Fibroblast of skin of abdomen (primary cell): ENCODE data around the gene MMP14.

Experiments used
- DNase-seq: peaks from one replicate; pipeline ENCODE4 v3.0.0-alpha.2; 2013

Gene MMP14

DNA sequence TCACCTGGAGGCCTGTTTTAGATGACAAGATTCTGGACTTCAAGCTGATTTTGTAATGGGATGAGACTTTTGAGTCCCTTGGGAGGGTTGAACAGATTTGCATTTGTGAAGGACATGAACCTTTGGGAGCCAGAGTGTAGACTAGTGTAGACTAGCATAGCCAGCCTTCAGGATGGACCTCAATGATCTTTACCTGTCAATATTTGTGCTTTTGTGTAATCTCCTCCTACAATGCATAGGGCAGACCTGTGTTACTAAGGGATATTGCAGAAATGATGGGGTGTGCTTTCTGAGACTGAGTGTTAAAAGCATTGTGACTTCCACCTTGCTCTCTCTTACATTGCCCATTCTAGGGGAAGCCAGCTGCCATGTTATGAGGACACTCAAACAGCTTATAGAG, 25.3 kb downstream of the MMP14 start:
- no peak for DNase-seq

DNA sequence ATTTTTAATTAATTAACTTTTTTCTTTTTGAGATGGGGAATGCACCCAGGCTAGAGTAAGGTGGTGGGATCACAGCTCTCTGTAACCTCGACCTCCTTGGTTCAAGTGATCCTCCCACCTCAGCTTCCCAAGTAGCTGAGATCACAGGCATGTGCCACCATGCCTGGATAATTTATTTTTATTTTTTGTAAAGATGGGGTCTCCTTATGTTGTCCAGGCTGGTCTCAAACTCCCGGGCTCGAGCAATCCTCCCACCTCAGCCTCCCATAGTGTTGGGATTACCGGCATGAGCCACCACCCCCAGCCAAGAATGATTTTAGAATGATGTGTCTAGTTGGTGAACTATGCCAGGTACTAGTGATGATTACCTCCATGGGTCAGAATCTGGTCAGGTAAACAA, 28.6 kb downstream of the MMP14 start:
- DNase-seq: no peak

DNA sequence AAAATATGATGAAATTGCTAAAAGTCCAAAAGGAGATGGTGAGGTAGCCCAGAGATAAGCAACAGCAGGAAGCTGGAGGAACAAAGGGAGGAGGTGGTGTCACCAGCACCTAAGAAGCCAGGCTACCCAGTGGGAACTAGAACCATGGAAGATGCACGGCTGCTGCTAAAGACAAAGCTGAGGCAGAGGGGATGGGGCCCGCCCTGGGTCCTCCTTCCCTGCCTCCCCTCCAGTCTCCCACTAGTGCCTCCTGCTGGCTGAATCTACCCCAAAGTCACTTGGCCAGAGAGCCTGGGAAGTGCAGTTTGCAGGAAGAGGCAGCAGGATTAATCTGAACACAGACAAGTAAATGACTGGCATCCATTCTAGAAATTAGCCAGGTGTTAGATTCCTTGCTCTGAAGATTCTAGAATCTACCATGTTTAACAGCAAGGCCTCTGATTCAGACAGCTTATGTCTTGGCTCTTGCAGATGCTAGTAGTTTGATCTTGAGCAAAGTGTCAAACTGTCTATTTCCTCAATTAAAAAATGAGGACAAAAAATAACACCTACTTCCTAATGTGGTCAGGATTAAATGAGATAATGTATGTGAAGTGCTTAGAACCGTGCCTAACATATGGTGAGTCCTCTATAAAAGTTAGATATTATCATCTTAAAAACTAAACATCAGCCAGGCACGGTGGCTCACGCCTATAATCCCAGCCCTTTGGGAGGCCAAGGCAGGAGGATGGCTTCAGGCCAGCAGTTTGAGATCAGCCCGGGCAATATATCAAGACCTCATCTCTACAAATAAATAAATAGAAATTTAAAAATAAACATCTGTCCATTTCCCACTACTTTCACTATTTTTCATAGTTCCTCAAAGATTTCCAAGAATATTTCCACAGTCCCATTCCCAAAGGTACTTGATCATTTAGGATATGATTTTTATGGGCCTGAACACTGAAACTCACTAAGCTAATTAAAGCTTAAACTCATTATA, 29.3 kb downstream of the MMP14 start:
- no peak for DNase-seq

DNA sequence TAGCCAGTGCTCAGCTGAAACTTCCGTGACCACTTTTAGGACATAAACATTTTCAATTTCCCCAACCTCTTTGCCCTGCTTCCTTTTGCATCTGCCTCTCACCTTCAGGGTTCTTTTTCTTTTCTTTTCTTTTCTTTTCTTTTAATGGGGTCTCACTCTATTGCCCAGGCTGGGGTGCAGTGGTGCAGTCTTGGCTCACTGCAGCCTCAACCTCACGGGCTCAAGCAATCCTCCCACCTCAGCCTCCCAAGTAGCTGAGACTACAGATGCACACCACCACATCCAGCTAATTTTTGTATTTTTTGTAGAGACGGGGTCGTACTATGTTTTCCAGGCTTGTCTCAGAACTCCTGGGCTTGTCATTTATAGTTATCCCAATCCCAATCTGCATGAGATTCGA, 30.5 kb downstream of the MMP14 start:
- DNase-seq: no peak

DNA sequence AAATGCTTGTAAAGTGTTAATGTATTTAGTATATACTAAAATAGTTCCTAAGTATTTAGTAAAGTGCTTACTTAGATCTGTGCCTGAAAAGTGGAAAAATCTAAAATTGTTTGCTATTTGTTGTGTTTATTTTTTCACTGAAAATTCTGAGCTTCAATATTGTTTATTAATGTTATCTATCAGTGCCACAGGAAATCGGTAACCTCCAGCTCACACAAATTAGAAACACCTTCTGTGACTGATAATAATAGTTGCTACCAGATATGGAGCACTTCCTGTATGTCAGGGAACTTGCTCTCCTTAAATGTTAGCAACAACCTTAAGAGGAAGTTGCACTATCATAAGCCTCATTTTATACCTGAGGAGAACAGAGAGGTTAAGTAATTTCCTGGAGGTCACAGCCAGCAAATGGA, 34.4 kb downstream of the MMP14 start:
- DNase-seq: no peak

DNA sequence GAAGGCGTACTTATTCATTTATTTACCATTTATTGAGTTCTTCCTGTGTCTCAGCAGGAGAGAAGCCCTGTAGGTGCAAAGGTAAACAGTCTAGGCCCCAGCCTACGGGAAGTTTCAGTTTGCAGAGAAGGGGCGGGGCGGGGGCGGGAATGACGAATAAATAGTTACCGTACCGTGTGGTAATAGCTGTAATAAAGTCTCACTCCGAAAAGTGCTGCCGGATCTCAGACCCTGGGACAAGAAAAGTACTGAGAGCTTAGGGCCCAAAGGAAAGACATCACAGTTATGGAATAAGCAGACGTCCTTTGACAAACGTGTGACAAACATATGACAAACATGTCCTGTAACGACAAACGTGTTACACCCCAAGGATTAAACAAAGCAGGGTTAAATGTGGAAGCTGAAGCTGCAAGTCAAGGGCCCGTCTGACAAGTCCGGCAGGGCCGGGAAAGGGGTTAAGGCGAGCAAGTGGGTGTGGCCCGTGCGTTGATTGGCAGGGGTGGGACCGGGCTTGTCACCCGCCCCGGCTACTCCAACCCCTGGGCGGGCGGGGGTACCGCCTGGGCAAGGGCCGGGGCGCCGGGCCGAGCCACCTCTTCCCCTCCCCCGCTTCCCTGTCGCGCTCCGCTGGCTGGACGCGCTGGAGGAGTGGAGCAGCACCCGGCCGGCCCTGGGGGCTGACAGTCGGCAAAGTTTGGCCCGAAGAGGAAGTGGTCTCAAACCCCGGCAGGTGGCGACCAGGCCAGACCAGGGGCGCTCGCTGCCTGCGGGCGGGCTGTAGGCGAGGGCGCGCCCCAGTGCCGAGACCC, 35.0 kb downstream of the MMP14 start, which contains the start of gene LRP10:
LRP10 (plus strand) TSS at position 517 of the 809 bp plus-strand sequence. CDS start 564 bp downstream, outside the sequence.
- peak; percentile 73 for DNase-seq

DNA sequence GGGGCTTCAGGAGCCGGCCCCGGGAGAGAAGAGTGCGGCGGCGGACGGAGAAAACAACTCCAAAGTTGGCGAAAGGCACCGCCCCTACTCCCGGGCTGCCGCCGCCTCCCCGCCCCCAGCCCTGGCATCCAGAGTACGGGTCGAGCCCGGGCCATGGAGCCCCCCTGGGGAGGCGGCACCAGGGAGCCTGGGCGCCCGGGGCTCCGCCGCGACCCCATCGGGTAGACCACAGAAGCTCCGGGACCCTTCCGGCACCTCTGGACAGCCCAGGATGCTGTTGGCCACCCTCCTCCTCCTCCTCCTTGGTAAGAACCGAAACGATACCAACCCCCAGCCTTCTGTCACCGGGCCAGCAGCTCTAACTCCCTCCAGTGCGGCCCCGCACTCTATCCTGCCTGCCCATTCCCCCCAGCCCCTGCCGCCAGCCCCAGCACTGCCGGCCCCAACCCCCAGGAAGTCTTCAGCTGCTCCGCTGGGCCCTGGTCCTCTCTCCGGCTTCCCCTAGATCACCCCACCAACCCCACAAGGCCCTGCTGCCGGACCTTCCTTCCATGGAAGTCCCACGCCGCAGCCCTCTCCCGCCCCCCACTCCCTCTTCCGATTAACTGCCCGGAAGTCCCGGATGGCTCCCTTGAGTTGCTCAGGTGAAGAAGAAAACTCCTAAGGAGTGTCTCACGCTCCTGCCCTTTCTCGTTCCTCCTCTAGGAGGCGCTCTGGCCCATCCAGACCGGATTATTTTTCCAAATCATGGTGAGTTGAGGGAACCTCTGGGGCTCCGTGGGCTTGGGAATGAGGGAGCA, 35.8 kb downstream of the MMP14 start:
- peak; percentile 77 for DNase-seq

DNA sequence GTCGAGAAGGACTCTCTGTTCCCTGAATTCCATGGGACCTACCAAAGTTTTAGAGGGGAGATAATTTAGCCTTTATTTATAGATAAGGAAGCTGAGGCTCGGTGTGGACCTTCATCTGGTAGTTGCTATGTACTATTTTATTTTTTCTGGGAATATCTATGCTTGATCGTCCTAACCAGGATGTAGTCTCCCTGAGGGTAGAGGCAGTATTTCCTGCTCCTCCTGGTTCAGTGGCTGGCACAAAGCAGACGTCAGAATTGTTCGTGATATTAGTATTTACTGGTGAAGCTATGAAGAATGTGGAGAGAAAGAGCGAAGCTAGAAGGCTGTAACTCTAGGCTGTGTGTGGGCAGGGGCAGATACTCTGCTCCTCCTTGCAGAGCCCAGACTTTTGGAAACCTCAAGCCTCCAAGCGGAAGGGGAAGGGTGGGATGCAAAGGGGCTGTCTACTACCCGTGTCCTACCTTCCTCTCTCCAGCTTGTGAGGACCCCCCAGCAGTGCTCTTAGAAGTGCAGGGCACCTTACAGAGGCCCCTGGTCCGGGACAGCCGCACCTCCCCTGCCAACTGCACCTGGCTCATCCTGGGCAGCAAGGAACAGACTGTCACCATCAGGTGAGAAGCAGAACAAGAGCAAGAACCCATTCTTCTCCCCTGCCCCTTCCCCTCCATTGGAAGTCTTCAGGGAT, 36.6 kb downstream of the MMP14 start:
- DNase-seq: no peak

DNA sequence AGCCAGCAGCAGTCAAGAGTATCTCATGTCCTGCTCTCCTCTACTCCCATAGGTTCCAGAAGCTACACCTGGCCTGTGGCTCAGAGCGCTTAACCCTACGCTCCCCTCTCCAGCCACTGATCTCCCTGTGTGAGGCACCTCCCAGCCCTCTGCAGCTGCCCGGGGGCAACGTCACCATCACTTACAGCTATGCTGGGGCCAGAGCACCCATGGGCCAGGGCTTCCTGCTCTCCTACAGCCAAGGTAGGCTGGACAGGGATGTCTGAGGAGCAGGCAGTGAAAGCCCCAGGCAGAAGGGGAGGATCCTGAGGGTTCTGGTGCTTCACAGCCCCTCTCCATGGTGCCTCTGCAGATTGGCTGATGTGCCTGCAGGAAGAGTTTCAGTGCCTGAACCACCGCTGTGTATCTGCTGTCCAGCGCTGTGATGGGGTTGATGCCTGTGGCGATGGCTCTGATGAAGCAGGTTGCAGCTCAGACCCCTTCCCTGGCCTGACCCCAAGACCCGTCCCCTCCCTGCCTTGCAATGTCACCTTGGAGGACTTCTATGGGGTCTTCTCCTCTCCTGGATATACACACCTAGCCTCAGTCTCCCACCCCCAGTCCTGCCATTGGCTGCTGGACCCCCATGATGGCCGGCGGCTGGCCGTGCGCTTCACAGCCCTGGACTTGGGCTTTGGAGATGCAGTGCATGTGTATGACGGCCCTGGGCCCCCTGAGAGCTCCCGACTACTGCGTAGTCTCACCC, 38.8 kb downstream of the MMP14 start:
- DNase-seq: no peak

DNA sequence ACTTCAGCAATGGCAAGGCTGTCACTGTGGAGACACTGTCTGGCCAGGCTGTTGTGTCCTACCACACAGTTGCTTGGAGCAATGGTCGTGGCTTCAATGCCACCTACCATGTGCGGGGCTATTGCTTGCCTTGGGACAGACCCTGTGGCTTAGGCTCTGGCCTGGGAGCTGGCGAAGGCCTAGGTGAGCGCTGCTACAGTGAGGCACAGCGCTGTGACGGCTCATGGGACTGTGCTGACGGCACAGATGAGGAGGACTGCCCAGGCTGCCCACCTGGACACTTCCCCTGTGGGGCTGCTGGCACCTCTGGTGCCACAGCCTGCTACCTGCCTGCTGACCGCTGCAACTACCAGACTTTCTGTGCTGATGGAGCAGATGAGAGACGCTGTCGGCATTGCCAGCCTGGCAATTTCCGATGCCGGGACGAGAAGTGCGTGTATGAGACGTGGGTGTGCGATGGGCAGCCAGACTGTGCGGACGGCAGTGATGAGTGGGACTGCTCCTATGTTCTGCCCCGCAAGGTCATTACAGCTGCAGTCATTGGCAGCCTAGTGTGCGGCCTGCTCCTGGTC, 39.4 kb downstream of the MMP14 start:
- no peak for DNase-seq

DNA sequence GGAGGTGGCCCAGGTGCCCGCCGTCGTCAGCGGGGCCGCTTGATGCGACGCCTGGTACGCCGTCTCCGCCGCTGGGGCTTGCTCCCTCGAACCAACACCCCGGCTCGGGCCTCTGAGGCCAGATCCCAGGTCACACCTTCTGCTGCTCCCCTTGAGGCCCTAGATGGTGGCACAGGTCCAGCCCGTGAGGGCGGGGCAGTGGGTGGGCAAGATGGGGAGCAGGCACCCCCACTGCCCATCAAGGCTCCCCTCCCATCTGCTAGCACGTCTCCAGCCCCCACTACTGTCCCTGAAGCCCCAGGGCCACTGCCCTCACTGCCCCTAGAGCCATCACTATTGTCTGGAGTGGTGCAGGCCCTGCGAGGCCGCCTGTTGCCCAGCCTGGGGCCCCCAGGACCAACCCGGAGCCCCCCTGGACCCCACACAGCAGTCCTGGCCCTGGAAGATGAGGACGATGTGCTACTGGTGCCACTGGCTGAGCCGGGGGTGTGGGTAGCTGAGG, 40.7 kb downstream of the MMP14 start:
- no peak for DNase-seq

DNA sequence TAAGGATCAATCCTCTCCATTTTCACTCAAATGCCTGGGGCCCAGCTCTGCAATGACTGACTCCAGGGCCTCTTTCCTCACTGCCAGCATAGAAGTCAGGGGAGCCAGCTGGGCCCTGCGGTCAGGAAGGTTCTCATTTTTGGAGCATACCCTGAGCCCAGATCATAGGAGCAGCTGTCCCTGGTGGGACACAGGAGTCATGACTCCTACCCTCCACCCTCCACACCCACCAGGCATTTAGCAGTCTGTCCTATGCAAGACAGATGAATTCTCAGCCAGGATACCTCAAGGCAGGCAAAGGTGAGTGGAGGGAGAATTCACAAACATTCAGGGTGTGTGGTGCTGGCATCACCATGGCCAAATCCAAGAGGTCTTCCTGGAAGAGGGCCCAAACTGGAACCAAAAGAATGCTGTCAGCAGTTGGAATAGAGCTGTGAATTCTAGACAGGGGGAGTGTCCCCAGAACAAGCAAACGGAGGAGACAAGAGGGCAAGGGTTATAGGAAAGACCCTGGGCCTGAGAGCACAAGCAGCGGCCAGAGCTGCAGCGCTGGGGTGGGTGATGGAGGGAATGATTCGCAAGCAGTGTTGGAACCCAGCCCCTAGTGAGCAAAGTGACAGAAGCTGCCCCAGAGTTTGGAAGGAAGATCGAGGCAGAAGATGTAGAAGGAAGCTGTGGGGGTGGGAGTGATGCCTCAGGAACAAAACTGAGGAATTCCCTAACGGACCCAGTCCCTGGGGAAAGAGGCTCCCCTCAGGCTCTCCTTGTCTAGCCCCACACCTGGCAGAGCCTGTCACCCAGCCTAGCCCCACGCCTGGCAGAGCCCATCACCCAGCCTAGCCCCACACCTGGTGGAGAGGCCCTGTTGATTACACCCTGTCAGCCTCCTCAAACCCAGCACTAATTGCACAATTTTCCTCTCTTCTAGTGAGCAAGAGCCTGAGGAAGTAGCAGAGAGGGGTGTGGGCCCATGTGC, 42.2 kb downstream of the MMP14 start:
- DNase-seq: no peak

DNA sequence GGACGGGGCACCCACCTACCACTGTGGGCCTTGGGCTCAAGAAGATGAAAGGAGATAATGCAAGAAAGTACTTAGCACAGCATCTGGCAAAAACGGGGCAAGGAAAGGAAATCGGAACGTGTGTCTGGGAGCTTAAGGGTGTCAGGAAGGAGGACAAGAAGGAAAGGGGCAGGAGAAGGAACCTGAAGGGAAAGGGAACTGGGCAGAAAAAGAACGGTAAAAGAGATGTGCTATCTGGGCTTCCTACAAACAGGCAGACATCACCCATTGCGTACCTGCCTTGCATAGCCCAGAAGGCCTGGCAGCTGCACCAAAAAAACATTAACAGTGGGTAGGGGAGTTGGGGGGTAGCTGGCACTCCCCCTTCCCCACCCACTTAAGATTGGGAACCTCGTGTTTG, 45.7 kb downstream of the MMP14 start:
- DNase-seq: no peak

DNA sequence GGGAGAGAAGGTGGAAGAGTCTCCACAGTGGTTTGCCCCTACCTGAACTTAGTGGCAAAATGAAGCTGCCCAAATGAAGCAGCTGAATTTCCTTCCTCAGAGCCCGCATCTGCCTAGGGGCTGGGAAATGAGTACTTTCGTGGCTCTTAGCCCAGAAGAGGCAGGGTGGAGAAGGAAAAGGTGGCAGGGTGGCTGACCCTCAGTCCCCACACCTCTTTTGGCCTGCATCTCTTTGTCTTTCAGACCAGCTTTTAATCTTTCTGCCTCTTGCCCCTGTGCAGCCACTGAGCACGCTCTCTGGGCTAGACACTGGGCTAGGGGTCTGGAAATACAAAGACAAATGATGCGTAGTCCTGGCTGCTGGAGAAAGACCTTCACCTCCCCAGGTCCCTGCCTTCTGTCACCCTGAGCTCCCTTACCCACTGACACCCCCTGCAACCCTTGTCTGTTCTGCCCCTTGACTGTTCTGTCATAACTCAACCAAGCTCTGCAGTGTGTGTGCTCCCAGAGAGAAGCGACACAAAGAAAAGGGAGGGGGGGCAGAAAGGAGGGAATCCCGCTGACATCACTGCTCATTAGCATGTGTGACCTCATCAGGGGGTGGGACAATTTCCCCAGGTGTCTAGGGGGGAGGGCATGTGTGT, 46.3 kb downstream of the MMP14 start:
- DNase-seq: peak; percentile 20

DNA sequence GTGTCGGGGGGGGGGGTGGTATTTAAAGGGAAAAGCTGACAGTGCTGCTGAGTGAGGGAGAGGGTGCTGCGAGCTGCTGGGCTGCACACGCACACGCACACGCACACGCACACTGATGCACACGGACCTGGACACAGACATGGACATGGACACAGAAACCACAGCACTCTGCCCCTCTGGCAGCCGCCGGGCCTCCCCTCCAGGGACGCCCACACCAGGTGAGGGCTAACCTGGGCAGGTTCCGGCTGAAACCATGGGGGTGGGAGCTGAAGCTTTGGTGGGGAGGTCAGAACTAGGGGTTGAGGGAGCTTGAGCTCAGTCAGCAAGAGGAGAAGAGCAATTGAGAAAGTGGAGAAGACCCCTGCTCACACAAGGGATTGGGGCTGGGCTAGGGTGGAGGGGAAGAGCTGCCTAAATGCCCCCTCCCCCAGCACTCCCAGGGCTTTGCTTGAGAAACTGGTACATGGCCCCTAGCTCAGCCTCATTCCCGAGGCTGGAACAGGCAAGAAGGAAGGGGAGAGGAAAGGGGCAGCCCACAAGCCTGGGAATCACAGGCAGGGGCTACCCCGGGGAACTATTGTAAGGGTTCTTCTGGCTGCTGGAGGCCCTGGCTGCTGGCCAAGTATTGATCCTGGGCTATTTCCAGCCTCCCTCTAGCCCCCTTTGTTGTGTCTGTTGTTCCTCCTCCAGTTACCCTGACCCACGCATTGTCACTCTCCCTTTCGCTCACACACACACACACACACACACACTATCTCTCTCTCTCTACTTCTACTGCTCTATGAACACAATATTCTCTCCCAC, 47.0 kb downstream of the MMP14 start, which contains the start of gene REM2:
REM2 (plus strand) TSS at position 50 of the 804 bp plus-strand sequence; CDS start at position 116, 66 bp downstream.
- DNase-seq: no peak

DNA sequence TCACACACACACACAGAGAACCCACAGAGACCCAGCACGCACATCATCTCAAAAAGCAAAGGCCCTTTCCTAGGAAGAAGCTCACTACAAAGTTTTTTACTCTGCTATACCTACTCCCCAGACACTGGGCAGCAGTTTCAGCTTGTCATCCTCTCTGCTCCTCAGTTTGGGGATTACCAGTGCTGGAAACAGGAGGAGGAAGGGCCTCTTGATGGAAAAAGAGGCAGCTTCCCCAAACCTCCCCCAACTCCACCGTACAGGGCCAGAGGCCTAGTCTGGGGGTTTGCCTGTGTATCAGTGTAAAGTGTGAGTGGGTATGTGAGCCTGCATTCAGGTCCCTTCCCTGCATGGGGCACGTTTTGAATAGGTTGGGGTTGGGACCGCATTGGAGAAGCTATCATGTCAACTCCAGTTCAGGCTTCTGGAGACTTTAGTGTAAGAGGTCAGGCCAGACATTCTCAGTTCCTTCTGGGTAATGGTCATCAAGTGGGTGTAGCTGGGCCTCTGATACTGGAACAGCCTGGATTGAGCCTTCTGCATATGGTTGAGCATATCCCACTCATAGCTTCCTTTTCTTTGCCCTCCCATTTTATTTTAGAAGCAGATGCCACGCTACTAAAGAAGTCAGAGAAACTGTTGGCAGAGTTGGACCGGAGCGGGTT, 47.8 kb downstream of the MMP14 start:
- no peak for DNase-seq
